Liver (tissue), 9 donors: ENCODE data around the gene CCL5. TPM values are rescaled to one million over a fixed set of nuclear protein-coding genes. Genes with fewer than 3 reads are reported as not detected.

Experiments
- DNase-seq: peaks from one replicate; pipeline ENCODE4 v3.0.0-alpha.2; 2017; ENCODE audit warnings: low spot score
- H3K27ac ChIP-seq, 2 donors: one replicate each; pipeline ENCODE4 v1.7.0; 2013; ENCODE audit warnings: inconsistent platforms in 2 of 2, low read length in 2 of 2, control low read depth in 1 of 2, low read depth in 1 of 2, mild to moderate bottlenecking in 1 of 2
- H3K27me3 ChIP-seq, 4 donors: one replicate each; pipeline versions ENCODE4 v1.6.1 to v1.7.0; 2013; ENCODE audit warnings: low read length in 3 of 4, inconsistent platforms in 1 of 4, mild to moderate bottlenecking in 1 of 4, moderate library complexity in 1 of 4; ENCODE audit not compliant: control insufficient read depth in 4 of 4, insufficient read depth in 4 of 4
- H3K36me3 ChIP-seq, 4 donors: one replicate each; pipeline versions ENCODE4 v1.6.1 to v1.7.0; 2013; ENCODE audit warnings: low read length in 3 of 4, mild to moderate bottlenecking in 3 of 4, low read depth in 1 of 4, moderate library complexity in 1 of 4; ENCODE audit not compliant: control insufficient read depth in 4 of 4, insufficient read depth in 3 of 4
- H3K4me1 ChIP-seq, 4 donors: one replicate each; pipeline versions ENCODE4 v1.6.1 to v1.7.0; 2013; ENCODE audit warnings: low read length in 3 of 4, mild to moderate bottlenecking in 3 of 4, moderate library complexity in 1 of 4; ENCODE audit not compliant: control insufficient read depth in 4 of 4, insufficient read depth in 4 of 4
- H3K4me3 ChIP-seq, 3 donors: one replicate each; pipeline versions ENCODE4 v1.6.1 to v1.7.0; 2013; ENCODE audit warnings: low read length in 3 of 3, control low read depth in 1 of 3, low read depth in 1 of 3, mild to moderate bottlenecking in 1 of 3
- H3K9ac ChIP-seq, 2 donors: one replicate each; pipeline ENCODE4 v1.7.0; 2013; ENCODE audit warnings: low read length in 2 of 2, mild to moderate bottlenecking in 2 of 2, moderate library complexity in 2 of 2, control low read depth in 1 of 2, low read depth in 1 of 2
- H3K9me3 ChIP-seq, 4 donors: one replicate each; pipeline versions ENCODE4 v1.6.1 to v1.7.0; 2013; ENCODE audit warnings: low read length in 3 of 4; ENCODE audit not compliant: control insufficient read depth in 4 of 4
- ATF3 ChIP-seq: IDR thresholded peaks from 2 replicates; pipeline ENCODE4 v1.6.1; 2016; ENCODE audit warnings: antibody characterized with exemption
- CTCF ChIP-seq: fragments of 150-350 bp; IDR thresholded peaks from 2 replicates; pipeline ENCODE4 v1.5.1; 2017; ENCODE audit warnings: improper control_type of control experiment, low read depth, low read length; ENCODE audit not compliant: missing input control
- FOXA1 ChIP-seq: IDR thresholded peaks from 2 replicates; pipeline ENCODE4 v1.6.1; 2016; ENCODE audit warnings: antibody characterized with exemption
- FOXA2 ChIP-seq: IDR thresholded peaks from 2 replicates; pipeline ENCODE4 v1.6.1; 2016; ENCODE audit warnings: antibody characterized with exemption
- HNF4A ChIP-seq, 2 donors: conservative IDR thresholded peaks; 2 replicates each; pipeline ENCODE4 v1.6.1; 2016; ENCODE audit warnings: antibody characterized with exemption in 2 of 2, mild to moderate bottlenecking in 2 of 2
- HNF4G ChIP-seq: IDR thresholded peaks from 2 replicates; pipeline ENCODE4 v1.6.1; 2016; ENCODE audit warnings: antibody characterized with exemption
- JUND ChIP-seq, 2 donors: IDR thresholded peaks; 2 replicates each; pipeline ENCODE4 v1.6.1; 2016; ENCODE audit warnings: antibody characterized with exemption in 2 of 2
- MAX ChIP-seq: IDR thresholded peaks from 2 replicates; pipeline ENCODE4 v1.6.1; 2016; ENCODE audit warnings: antibody characterized with exemption
- NR2F2 ChIP-seq: IDR thresholded peaks from 2 replicates; pipeline ENCODE4 v1.6.1; 2016; ENCODE audit warnings: antibody characterized with exemption
- RAD21 ChIP-seq, 2 donors: IDR thresholded peaks; 2 replicates each; pipeline ENCODE4 v1.6.1; 2016; ENCODE audit warnings: antibody characterized with exemption in 2 of 2, mild to moderate bottlenecking in 2 of 2
- REST ChIP-seq: IDR thresholded peaks from 2 replicates; pipeline ENCODE4 v1.6.1; 2016; ENCODE audit warnings: antibody characterized with exemption, mild to moderate bottlenecking
- RXRA ChIP-seq, 2 donors: IDR thresholded peaks; 2 replicates each; pipeline ENCODE4 v1.6.1; 2017 to 2018; ENCODE audit warnings: antibody characterized with exemption in 2 of 2, mild to moderate bottlenecking in 1 of 2
- YY1 ChIP-seq: IDR thresholded peaks from 2 replicates; pipeline ENCODE4 v1.6.1; 2016; ENCODE audit warnings: antibody characterized with exemption, mild to moderate bottlenecking
- WGBS: extraction: QIAGEN DNeasy Blood & Tissue Kit; methylation state at CpG from one replicate; pipeline ENCODE4 v1.1.7; 2013; 5-methylcytosine and 5-hydroxymethylcytosine counted together
- polyA plus RNA-seq, 2 donors: library from polyadenylated mRNA; stranded (reverse) in 1 of 2; unstranded in 1 of 2; fragments of 200-250 nt in 1 of 2; fragments of >200 nt in 1 of 2; fragmentation: Nextera tagmentation in 1 of 2; extraction: Ambion mirVana in 1 of 2; gene quantifications; one replicate each; pipeline versions ENCODE4 v1.2.1 to v1.2.3, GENCODE V29; 2013 to 2015
- total RNA-seq, 2 donors: library from RNA; depleted of rRNA; stranded (reverse); fragments of >200 nt; gene quantifications; one replicate each; pipeline ENCODE4 v1.2.3, GENCODE V29; 2014
- donor health status: healthy.
- donor health status: healthy.
- donor health status: healthy.
- donor health status: healthy.
- donor health status: healthy.

Gene CCL5
- total and polyA plus RNA-seq, 4 donors, result 1.7 to 4.7 (median 2.5) TPM

- no peak overlapping the region for H3K4me3 ChIP-seq
These were observed 35.6 kb downstream of the CCL5 start for GRCh38 chr17:35844547-35844946.

GRCh38 chr17:35843698-35844097, 36.5 kb downstream of the CCL5 start:
- TF ChIP-seq YY1 (no peak), HNF4A (conservative IDR thresholded peaks at IDR 0.05) (peak in 1 of 2 donors; percentile 28), JUND (IDR thresholded peaks at IDR 0.05) (no peak)
- H3K4me3 ChIP-seq, result no peak overlapping the region
- WGBS, result 94% methylated on average over 2 of the region's 2 CpGs
- no peak overlapping the region for H3K9ac ChIP-seq
- H3K27me3 ChIP-seq, result no peaks in the 10 kb centered on the region
- H3K27ac ChIP-seq, result no peak overlapping the region
- H3K4me1 ChIP-seq, result no peaks in the 10 kb centered on the region
- DNase-seq, result no peak
- no peaks in the 10 kb centered on the region for H3K9me3 ChIP-seq
- H3K36me3 ChIP-seq, result peaks cover 15 to 58% (median 45%) of the 10 kb centered on the region in 4 donors

More at GRCh38 chr17:35844547-35844946, 35.6 kb downstream of the CCL5 start:
- H3K9ac ChIP-seq, result no peak overlapping the region
- H3K27ac ChIP-seq, result no peak overlapping the region
- peaks cover 13 to 54% (median 43%) of the 10 kb centered on the region in 4 donors for H3K36me3 ChIP-seq
- TF ChIP-seq FOXA2, result no peak
- no peak for TF ChIP-seq FOXA1
- no peak for TF ChIP-seq HNF4G
- no peak for TF ChIP-seq ATF3
- no peak for TF ChIP-seq CTCF
- TF ChIP-seq NR2F2, result no peak
- no peak for TF ChIP-seq JUND (IDR thresholded peaks at IDR 0.05)
- TF ChIP-seq MAX, result no peak
- no peak for TF ChIP-seq REST
- TF ChIP-seq YY1, result no peak
- no peak for TF ChIP-seq RAD21 (IDR thresholded peaks at IDR 0.05)
- H3K4me1 ChIP-seq, result no peaks in the 10 kb centered on the region
- no peaks in the 10 kb centered on the region for H3K9me3 ChIP-seq
- no peak for DNase-seq
- no peaks in the 10 kb centered on the region for H3K27me3 ChIP-seq
- whole genome bisulfite sequencing, result 96% methylated on average over 19 of the region's 19 CpGs

- H3K4me1 ChIP-seq, result no peaks in the 10 kb centered on the region
- H3K4me3 ChIP-seq, result no peak overlapping the region
- no peak overlapping the region for H3K9ac ChIP-seq
- TF ChIP-seq HNF4A (conservative IDR thresholded peaks at IDR 0.05), result no peak
- TF ChIP-seq RXRA (IDR thresholded peaks at IDR 0.05), result no peak
- DNase-seq, result no peak
- H3K27ac ChIP-seq, result no peak overlapping the region
- 98% methylated on average over 5 of the region's 5 CpGs for WGBS
- H3K27me3 ChIP-seq, result no peaks in the 10 kb centered on the region
- no peaks in the 10 kb centered on the region for H3K9me3 ChIP-seq
- H3K36me3 ChIP-seq, result peaks cover 15 to 64% (median 47%) of the 10 kb centered on the region in 4 donors
These were observed 37.9 kb downstream of the CCL5 start for GRCh38 chr17:35842239-35842638.
